Measurements from ENCODE around the gene PIAS4. TPM values are rescaled to one million over a fixed set of nuclear protein-coding genes. Genes with fewer than 3 reads are reported as not detected.

The PIAS4 gene
- total and polyA plus RNA-seq, 10 of the 15 experiments (the other 5 are each of a cell fraction or from before 2014, with no cell fraction given), result 0.13 to 25.1 (median 11.3) TPM

- no peak for TF ChIP-seq CBX3 (IDR thresholded peaks at IDR 0.05; ENCODE audit: borderline replicate concordance, low read depth)
- TF ChIP-seq HDAC6 (IDR thresholded peaks at IDR 0.05; ENCODE audit: unreplicated experiment), result no peak
- no peak for TF ChIP-seq ATF2 (IDR thresholded peaks at IDR 0.05; ENCODE audit: low read length)
- no peak for TF ChIP-seq NFYB (IDR thresholded peaks at IDR 0.05; ENCODE audit: insufficient read depth, low read depth, low read length)
- TF ChIP-seq CREM (IDR thresholded peaks at IDR 0.05; ENCODE audit: low read depth), result no peak
- TF ChIP-seq SMC3 (IDR thresholded peaks at IDR 0.05; ENCODE audit: borderline replicate concordance, low read length), result no peak
- TF ChIP-seq RELB (IDR thresholded peaks at IDR 0.05; ENCODE audit: low read depth), result no peak; the same call in 1 of the 2 replicates
- TF ChIP-seq NR2C1 (IDR thresholded peaks at IDR 0.05), result no peak
- TF ChIP-seq BACH1 (IDR thresholded peaks at IDR 0.05; ENCODE audit: borderline replicate concordance), result peak; percentile 53; the same call in 1 of the 2 replicates
- TF ChIP-seq IRF5 (IDR thresholded peaks at IDR 0.05; ENCODE audit: borderline replicate concordance), result no peak
- no peak for TF ChIP-seq CEBPZ (IDR thresholded peaks at IDR 0.05; ENCODE audit: low read depth, low read length)
- TF ChIP-seq RELA (IDR thresholded peaks at IDR 0.05; ENCODE audit: borderline replicate concordance, partially characterized antibody), result no peak
- TF ChIP-seq SREBF2 (IDR thresholded peaks at IDR 0.05; ENCODE audit: low read length), result no peak
- no peak for TF ChIP-seq MEF2A (IDR thresholded peaks at IDR 0.05; ENCODE audit: insufficient read depth, low read depth, low read length)
- TF ChIP-seq EED (IDR thresholded peaks at IDR 0.05; ENCODE audit: low read depth), result no peak
- TF ChIP-seq MAX (IDR thresholded peaks at IDR 0.05; ENCODE audit: low read depth, low read length), result no peak
- no peak for TF ChIP-seq ATF3 (IDR thresholded peaks at IDR 0.05; ENCODE audit: borderline replicate concordance, extremely low read depth, low read depth, low read length)
- TF ChIP-seq MXI1 (IDR thresholded peaks at IDR 0.05; ENCODE audit: low read depth, low read length), result no peak; the same call in 1 of the 2 replicates
- TF ChIP-seq JUNB (IDR thresholded peaks at IDR 0.05), result no peak
- no peak for TF ChIP-seq EZH2 (IDR thresholded peaks at IDR 0.05; ENCODE audit: borderline replicate concordance, control insufficient read depth, low read depth, low read length)
- TF ChIP-seq NR2C2 (IDR thresholded peaks at IDR 0.05; ENCODE audit: borderline replicate concordance, control insufficient read depth, insufficient read length, low read depth), result no peak
Observed at GRCh38 chr19:4059891-4060620, 52.5 kb downstream of the PIAS4 start (continued).
